Measurements from ENCODE around the gene CDKAL1. TPM values are rescaled to one million over a fixed set of nuclear protein-coding genes. Genes with fewer than 3 reads are reported as not detected.
A peak's percentile ranks its signal among the peaks of the same experiment; 100 is the strongest.

Gene CDKAL1
- total and polyA plus RNA-seq, 2 of the 13 experiments (the other 11 are each of a cell fraction or from before 2014, with no cell fraction given): 9.5 to 27.7 TPM

- peak; percentile 90 for TF ChIP-seq PAXIP1 (CRISPR knock-in tag; conservative IDR thresholded peaks at IDR 0.05)
- no peak for TF ChIP-seq ZNF260 (CRISPR knock-in tag; IDR thresholded peaks at IDR 0.05; ENCODE audit: borderline replicate concordance, low read depth)
- no peak for TF ChIP-seq TSC22D2 (CRISPR knock-in tag; IDR thresholded peaks at IDR 0.05; ENCODE audit: borderline replicate concordance)
- TF ChIP-seq ZNF329 (CRISPR knock-in tag; IDR thresholded peaks at IDR 0.05; ENCODE audit: low read depth): no peak
- TF ChIP-seq KDM6A (CRISPR knock-in tag; IDR thresholded peaks at IDR 0.05; ENCODE audit: low read depth): peak; percentile 30; the same call in 1 of the 2 replicates
- TF ChIP-seq CEBPB (IDR thresholded peaks at IDR 0.05; ENCODE audit: borderline replicate concordance, low read depth, low read length): no peak
- 0 out of 2 replicates have a peak, but pooled peaks have one; percentile 28 for TF ChIP-seq ERF (CRISPR knock-in tag; IDR thresholded peaks at IDR 0.05)
- TF ChIP-seq GTF2F1 (IDR thresholded peaks at IDR 0.05; ENCODE audit: low read length): no peak
- no peak for TF ChIP-seq MTA1 (CRISPR knock-in tag; IDR thresholded peaks at IDR 0.05; ENCODE audit: borderline replicate concordance)
- no peak for TF ChIP-seq DDIT3 (CRISPR knock-in tag; IDR thresholded peaks at IDR 0.05)
- no peak for TF ChIP-seq ATM (IDR thresholded peaks at IDR 0.05; ENCODE audit: borderline replicate concordance)
- no peak for TF ChIP-seq SP5 (CRISPR knock-in tag; IDR thresholded peaks at IDR 0.05; ENCODE audit: borderline replicate concordance, low read depth)
- no peak for TF ChIP-seq DNMT1 (CRISPR knock-in tag; IDR thresholded peaks at IDR 0.05)
- TF ChIP-seq, protein P1, sequence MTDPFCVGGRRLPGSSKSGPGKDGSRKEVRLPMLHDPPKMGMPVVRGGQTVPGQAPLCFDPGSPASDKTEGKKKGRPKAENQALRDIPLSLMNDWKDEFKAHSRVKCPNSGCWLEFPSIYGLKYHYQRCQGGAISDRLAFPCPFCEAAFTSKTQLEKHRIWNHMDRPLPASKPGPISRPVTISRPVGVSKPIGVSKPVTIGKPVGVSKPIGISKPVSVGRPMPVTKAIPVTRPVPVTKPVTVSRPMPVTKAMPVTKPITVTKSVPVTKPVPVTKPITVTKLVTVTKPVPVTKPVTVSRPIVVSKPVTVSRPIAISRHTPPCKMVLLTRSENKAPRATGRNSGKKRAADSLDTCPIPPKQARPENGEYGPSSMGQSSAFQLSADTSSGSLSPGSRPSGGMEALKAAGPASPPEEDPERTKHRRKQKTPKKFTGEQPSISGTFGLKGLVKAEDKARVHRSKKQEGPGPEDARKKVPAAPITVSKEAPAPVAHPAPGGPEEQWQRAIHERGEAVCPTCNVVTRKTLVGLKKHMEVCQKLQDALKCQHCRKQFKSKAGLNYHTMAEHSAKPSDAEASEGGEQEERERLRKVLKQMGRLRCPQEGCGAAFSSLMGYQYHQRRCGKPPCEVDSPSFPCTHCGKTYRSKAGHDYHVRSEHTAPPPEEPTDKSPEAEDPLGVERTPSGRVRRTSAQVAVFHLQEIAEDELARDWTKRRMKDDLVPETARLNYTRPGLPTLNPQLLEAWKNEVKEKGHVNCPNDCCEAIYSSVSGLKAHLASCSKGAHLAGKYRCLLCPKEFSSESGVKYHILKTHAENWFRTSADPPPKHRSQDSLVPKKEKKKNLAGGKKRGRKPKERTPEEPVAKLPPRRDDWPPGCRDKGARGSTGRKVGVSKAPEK (CRISPR knock-in tag; IDR thresholded peaks at IDR 0.05; ENCODE audit: borderline replicate concordance): no peak
- TF ChIP-seq PHB2 (IDR thresholded peaks at IDR 0.05; ENCODE audit: partially characterized antibody): no peak
- TF ChIP-seq ZBTB38 (CRISPR knock-in tag; IDR thresholded peaks at IDR 0.05): 0 out of 2 replicates have a peak, but pooled peaks have one; percentile 40
- no peak for TF ChIP-seq ZNF567 (CRISPR knock-in tag; IDR thresholded peaks at IDR 0.05; ENCODE audit: borderline replicate concordance)
- TF ChIP-seq HNF4G (IDR thresholded peaks at IDR 0.05; ENCODE audit: borderline replicate concordance, low read depth, low read length): no peak; the same call in 1 of the 2 replicates
- TF ChIP-seq HNF4G (CRISPR knock-in tag; IDR thresholded peaks at IDR 0.05; ENCODE audit: borderline replicate concordance, low read depth): 0 out of 2 replicates have a peak, but pooled peaks have one; percentile 46
- no peak for TF ChIP-seq TIGD3 (CRISPR knock-in tag; IDR thresholded peaks at IDR 0.05; ENCODE audit: borderline replicate concordance)
Measured at GRCh38 chr6:21208081-21208795, 674.0 kb downstream of the CDKAL1 start (continued).
